GM12865 (cell line): ENCODE measurements around the gene PPM1G.

Source experiments
- DNase-seq: peaks from one replicate; pipeline ENCODE4 v3.0.0; 2010; ENCODE audit warnings: low read depth
- H3K4me3 ChIP-seq: 2 replicates; pipeline ENCODE4 v1.5.1; 2011; ENCODE audit warnings: mild to moderate bottlenecking, low read depth, low read length, control low read depth
- CTCF ChIP-seq: IDR thresholded peaks from 2 replicates; pipeline ENCODE4 v1.5.1; 2011; ENCODE audit warnings: low read length, control low read depth, low read depth, inconsistent platforms; ENCODE audit not compliant: insufficient read depth; ENCODE audit errors: missing control alignments

PPM1G gene

GRCh38 chr2:27393225-27393624 is 16.2 kb downstream of the PPM1G start:
- H3K4me3 ChIP-seq = no peak overlapping the region
- no peak for TF ChIP-seq CTCF
- DNase-seq = no peak

- DNase-seq = no peak
- TF ChIP-seq CTCF = no peak
- no peak overlapping the region for H3K4me3 ChIP-seq
Observed at GRCh38 chr2:27390822-27391679, 18.3 kb downstream of the PPM1G start.

- no peak for DNase-seq
- TF ChIP-seq CTCF = no peak
- H3K4me3 ChIP-seq = no peak overlapping the region
Observed at GRCh38 chr2:27381577-27382181, 27.7 kb downstream of the PPM1G start.

GRCh38 chr2:27380626-27381545 is 28.5 kb downstream of the PPM1G start, which contains the start of gene ZNF513:
TSS of gene ZNF513 (minus strand) at chr2:27380734. CDS start at chr2:27380526, 208 bp downstream.
- peak; percentile 94 for DNase-seq
- peak within 1 kb of the TSS; percentile 56 for H3K4me3 ChIP-seq
- no peak for TF ChIP-seq CTCF

- peak overlapping the region; percentile 56 for H3K4me3 ChIP-seq
- DNase-seq = peak; percentile 35
Observed at GRCh38 chr2:27379836-27380625, 29.4 kb downstream of the PPM1G start.

More at GRCh38 chr2:27379836-27380625, 29.4 kb downstream of the PPM1G start:
- TF ChIP-seq CTCF = no peak
